T-helper 1 cell (primary cell): ENCODE data around the gene RAX2.
A peak's percentile ranks its signal among the peaks of the same experiment; 100 is the strongest.
"Not testable (repeated sequence)": the region's sequence is repeated elsewhere in the genome, so short reads cannot be mapped to it uniquely, and the experiment has no call there.

Source experiments
- DNase-seq, 5 donors: peaks; one replicate each; pipeline ENCODE4 v3.0.0-alpha.2; 2012 to 2020
- total RNA-seq, 4 donors: gene quantifications; one replicate each; lab custom pipeline; 2026; lab: John Stamatoyannopoulos, UW

Gene RAX2
- 0 to 0.08 (median 0) reads per million in 4 donors for total RNA-seq

DNA sequence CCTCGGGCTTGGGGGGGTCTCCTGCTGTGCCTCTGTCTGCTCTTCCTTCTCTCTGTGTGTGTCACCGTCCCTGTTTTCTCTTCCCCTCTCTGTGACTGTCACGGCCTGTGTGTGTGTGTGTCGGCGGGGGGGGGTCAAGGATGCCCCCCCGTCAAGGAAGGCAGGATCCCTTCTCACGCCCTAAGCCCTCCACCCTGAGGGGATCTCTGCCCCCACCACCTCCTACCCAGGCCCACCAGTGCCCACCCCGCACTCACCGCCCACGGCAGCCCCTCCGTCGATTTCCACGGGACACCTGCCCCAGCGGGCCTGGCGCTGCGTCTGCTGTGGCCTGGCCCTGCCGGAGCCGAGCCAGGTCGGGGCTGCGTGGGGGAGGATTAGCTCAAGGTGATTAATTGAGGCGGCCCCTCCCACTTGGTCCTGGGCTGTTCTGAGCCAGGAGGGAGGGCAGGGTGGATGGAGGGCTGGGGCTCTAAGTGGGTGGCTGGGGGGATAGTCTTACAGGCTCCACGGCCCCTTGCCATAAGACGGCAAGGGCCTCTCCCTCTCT is at the start of gene RAX2:
Gene RAX2 (minus strand): TSS at position 323 of the 550 bp plus-strand sequence. CDS start 486 bp downstream, outside the sequence.
- DNase-seq: no peak

- no peak for DNase-seq
Observed at GRCh38 chr19:3821156-3821555, 49.1 kb upstream of the RAX2 start.

GRCh38 chr19:3819989-3820388 is 48.0 kb upstream of the RAX2 start:
- no peak for DNase-seq

DNA sequence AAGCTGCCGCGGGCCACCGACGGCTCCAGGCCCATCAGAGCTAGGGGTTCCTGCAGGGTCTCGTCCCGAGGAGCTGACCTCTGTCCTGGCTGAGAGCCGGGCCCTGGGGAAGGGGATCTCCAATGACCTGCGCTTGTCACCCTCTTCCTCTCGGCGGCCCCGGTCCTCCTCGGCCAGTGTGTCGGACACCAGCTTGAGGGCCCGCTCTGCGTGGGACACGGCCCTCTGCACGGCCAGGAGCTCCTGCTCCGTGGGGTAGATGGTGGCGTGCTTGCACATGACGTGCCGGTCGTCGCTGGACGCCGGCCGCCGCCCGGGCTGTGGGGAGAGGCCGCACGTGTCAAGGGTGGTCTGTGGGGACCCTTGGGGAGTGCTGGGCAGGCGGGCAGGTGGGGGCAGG is 46.9 kb upstream of the RAX2 start:
- DNase-seq: no peak

- DNase-seq: no peak
Observed at GRCh38 chr19:3818466-3818865, 46.4 kb upstream of the RAX2 start.

DNA sequence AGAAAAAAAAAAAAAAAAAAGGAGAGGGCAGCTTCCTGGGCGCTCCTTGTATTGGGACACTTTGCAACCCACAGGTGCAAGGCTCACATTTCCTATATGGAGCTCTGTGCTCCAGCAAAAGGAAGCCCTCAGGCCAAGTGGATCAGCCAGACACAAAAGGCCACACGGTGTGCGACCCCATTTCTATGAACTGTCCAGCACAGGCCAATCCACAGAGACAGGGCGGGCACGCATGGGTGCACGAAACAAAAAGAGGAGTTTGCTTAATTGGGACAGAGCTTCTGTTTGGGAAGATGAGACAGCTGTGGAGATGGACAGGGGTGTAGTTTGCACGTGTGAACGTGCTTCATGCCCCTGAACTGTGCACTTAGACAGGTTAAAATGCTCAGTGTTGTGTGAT is 45.7 kb upstream of the RAX2 start:
- no peak for DNase-seq

DNA sequence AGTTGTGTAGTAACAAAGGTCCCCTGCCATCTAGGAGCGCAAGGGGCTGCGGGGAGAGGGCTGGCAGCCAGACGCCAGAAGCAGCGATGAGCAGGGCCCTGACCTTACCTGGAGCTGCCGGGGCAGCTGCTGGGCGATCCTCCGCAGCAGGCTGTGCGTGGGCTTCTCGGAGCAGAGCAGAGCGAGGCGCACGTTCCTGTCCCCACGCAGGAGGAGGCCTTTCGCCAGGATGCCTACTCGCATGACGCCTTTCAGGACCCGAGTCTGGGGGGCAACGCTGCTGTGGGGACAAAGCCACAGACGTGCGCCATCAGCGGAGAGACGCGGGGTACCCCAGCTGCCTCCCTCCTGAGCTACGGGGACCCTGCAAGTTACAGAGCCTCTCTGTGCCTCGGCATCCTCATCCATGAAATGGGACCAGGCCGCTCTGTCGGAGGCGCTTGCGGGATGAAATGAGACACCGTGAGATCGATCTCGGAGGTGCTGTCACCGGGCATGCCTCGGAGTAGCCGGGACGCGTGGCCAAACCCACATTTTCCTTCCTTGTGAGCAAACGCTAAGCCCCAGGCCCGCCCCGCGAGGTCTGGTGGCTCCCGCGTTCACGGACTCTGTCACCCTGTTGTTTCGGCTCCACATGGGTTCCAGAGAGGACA is 44.7 kb upstream of the RAX2 start:
- no peak for DNase-seq

- DNase-seq: not testable (repeated sequence)
Observed at GRCh38 chr19:3816148-3816547, 44.1 kb upstream of the RAX2 start.

DNA sequence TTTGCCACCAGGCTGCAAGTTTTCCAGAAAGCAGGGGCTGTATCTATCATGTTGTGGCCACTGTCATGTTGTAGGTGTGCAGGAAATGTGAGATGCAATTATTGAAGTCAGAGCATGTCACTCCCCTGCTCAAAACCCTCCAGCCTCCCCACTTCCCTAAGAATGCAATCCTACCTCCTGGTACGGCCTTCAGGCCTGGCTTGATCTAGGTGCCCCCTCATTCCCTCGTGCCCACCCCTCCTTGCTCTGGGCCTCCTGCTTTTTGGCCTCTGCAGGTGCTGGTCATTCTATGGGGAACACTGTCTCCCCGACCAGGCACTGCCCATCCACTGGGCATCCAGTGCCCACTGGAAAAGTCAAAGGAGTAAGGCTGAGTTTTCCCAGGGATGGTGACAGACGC is 42.6 kb upstream of the RAX2 start:
- DNase-seq: no peak

DNA sequence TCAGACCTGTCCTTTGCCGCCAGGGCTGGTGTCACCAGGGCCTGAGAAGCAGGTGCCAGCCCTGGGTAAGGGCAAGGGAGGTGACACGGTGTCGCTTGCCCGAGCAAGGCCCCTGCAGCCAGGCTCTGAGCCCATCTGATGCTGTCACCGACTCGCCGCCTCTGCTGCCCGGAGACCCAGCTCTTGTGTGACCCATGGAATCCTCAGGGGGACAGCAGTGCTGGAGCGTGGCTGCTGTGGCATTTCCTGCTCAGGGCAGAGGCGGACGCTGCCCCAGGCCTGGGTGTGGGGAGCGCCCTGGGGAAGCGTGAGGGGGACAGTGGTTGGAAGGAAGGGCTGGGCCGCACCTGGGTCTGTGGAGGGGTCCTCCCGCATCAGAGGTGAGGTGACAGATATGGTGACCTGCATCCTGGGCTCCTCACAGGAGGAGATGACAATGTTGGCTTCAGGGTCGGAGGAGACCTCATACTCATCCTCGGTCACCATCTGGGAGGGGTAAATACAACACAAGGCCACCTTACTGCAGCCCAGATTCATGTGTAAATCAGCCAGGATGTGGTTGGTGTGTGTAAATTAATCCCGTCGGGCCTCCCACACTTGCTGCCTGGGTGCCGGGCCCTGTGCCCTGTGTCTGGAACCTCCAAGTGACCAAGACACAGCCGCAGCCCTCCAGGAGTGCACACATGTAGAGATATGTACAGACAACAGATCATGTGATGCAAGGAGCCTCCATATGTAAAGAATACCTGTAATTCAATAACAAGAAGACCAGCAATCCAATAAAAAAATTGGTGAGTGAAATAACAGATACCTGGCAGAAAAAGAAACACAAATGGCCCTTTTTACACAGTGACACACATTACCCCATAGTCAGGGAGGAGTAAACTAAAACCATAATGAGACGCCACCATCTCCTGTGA is 41.7 kb upstream of the RAX2 start:
- peak in 1 of 5 donors; percentile 32 for DNase-seq

DNA sequence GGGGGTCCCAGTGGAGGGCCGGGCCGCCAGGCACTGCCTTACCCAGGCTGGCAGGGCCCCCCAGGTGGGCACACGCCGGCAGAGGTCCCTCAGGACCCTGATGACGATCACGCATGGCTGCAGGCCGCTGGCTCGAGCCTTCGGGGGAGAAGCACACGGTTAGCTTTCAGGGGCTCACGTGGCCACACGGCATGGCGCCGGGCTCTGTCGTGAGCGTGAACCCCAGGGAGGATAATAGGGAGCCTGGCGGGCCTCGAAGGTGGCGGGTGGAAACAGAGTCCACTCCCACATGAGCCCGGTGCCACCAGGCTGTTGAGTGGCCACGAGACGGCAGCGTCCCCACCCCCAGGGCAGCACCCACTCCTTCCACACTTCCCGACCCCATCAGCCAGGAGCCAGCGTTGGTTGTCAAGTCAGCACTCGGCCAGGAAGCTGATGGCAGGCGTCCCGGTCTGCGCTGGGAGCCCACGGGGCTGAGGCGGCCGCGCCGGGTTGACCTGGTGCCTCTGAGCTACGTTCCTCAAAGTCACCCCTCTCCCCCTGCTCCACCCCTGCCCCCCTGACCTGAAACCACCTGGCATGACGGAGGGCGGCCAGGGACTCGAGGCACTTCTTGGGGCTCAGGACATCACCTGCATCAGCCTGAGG is 38.8 kb upstream of the RAX2 start:
- DNase-seq: no peak

DNA sequence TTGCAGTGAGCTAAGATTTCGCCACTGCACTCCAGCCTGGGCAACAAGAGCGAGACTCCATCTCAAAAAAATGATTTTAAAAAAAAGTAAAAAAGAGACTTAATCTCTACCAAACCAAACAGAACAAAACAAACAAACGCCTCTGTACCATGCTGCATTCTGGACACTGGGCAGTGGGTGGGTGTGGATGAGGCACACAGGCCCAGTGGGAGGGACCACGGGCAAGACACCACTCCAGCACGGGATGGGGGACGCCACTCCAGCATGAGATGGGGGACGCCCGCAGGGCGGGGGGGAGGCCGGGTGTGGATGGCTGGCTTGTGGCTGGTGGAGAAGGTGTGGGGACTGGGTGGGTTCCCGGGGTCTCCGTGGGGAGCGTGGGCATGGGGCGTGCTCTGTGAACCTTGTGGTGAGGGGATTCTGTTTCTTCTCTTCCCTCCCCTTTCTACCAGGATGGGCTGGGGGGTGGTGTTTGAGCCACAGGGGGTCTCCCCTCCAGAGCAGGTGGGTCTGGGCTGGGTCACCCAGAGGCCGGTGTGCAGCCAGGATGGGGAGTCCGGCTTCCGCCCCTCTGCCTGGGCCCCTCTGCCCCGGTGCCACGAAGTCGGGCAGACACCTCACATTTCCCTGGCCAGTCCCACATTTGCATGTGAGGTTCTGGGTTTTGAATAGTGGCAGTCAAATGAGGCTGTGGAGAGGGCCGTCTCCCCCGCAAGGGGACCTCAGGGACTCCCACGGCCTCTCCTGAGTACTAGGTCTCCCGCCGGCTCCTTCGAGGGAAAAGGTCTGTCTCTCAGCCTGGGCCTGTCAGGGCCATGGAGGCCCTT is 38.1 kb upstream of the RAX2 start:
- DNase-seq: no peak

DNA sequence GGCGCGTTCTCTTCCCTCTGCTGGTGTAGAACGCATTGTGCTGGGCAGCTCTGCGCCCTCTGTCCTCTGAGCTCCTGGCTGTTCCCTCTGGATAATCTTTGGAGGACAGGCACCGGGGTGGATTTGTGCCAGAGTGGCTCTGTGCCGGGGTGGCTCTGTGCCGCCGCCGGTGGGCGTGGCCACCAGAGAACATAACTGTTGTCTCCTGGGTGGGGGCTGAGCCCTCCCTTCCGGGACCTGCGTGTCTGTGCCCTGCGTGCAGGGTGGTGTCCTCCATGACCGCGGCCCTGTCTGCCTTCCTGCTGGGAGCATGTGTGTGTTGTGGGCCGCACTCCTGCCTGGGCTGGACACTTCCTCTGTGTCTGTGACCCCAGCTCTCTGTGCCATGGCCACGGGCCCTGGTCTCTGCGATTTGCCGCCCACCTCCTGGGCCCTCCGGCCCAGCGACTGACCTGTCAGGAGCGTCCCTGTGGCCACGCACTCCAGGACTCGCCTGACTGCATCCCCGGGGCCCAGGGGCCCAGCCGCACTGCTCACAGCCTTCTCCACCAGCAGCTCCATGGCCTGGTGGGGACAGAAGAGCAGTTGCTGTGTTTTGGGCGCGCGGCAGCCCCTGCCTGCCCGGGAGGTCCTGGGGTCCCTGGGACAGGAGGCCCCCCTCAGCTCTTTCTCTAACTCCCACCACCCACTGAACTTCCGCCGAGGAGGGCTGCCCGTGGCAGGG is 36.6 kb upstream of the RAX2 start:
- no peak for DNase-seq

GRCh38 chr19:3807574-3808354 is 35.7 kb upstream of the RAX2 start:
- DNase-seq: no peak

DNA sequence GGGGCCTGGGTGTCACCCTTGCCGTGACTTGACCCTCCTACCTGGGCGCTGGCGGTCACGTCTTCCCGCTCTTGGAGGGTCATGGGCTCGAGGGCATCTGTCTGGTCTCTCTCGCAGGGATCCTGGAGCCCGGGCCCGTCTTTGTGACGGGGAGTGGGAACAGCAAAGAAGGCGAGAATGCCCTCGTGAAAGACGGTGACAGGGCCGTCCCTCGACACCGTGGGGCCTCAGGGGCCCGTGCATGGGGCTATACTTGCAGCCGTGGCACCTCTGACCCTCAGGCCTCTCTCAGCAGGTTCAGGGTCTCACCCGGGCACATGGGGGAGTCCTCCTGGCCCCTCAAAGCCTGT is 35.1 kb upstream of the RAX2 start:
- no peak for DNase-seq

DNA sequence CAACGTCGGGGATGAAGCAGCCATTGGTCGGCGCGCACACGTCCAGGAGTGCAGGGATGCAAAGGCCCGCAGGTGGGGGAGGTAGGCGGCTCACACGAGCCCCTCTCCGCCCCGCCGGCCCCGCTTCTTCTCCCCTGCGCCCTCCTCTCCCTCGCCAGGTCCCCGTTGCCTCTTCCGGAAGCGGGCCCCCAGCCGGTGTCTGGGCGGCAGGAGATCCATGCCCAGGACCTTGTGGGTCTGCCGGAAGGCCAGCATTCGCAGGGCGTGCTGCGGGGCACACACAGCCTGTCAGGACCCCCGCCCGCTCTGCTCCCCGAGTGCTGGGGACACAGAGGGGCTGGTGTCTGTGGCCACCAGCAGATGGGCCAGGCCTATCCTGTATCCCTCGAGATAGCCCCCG is 33.8 kb upstream of the RAX2 start:
- no peak for DNase-seq

- no peak for DNase-seq
Observed at GRCh38 chr19:3804429-3804828, 32.4 kb upstream of the RAX2 start.

- DNase-seq: no peak
Observed at GRCh38 chr19:3803986-3804385, 32.0 kb upstream of the RAX2 start.

GRCh38 chr19:3803114-3803888 is 31.3 kb upstream of the RAX2 start:
- DNase-seq: no peak
